Stimulated activated naive CD4-positive, alpha-beta T cell treated with Interleukin-2 at 50 U/mL for 16 hours (primary cell): ENCODE data around the gene NKX2-1.
"Not testable (repeated sequence)": the region's sequence is repeated elsewhere in the genome, so short reads cannot be mapped to it uniquely, and the experiment has no call there.

Source experiments
- DNase-seq: peaks from one replicate; lab custom pipeline; 2025; lab: John Stamatoyannopoulos, UW

Gene NKX2-1

GRCh38 chr14:36505181-36505815 is 14.7 kb downstream of the NKX2-1 start:
- DNase-seq = no peak

- DNase-seq = no peak
Measured at GRCh38 chr14:36504771-36505175, 15.3 kb downstream of the NKX2-1 start.

- DNase-seq = no peak
Measured at GRCh38 chr14:36503771-36504741, 16.0 kb downstream of the NKX2-1 start.

GRCh38 chr14:36502558-36503508 is 17.2 kb downstream of the NKX2-1 start:
- no peak for DNase-seq

GRCh38 chr14:36498938-36499337 is 21.1 kb downstream of the NKX2-1 start:
- DNase-seq = no peak

GRCh38 chr14:36496346-36496745 is 23.7 kb downstream of the NKX2-1 start:
- DNase-seq = no peak

GRCh38 chr14:36495666-36496065 is 24.4 kb downstream of the NKX2-1 start:
- no peak for DNase-seq

- DNase-seq = no peak
Measured at GRCh38 chr14:36493761-36494160, 26.3 kb downstream of the NKX2-1 start.

GRCh38 chr14:36485773-36486172 is 34.3 kb downstream of the NKX2-1 start:
- no peak for DNase-seq

GRCh38 chr14:36479344-36479743 is 40.7 kb downstream of the NKX2-1 start:
- no peak for DNase-seq

- no peak for DNase-seq
Measured at GRCh38 chr14:36478782-36479181, 41.2 kb downstream of the NKX2-1 start.

GRCh38 chr14:36477266-36477665 is 42.8 kb downstream of the NKX2-1 start:
- DNase-seq = no peak

- DNase-seq = not testable (repeated sequence)
Measured at GRCh38 chr14:36476061-36476460, 44.0 kb downstream of the NKX2-1 start.

- DNase-seq = no peak
Measured at GRCh38 chr14:36474593-36474992, 45.4 kb downstream of the NKX2-1 start.

GRCh38 chr14:36471431-36471830 is 48.6 kb downstream of the NKX2-1 start:
- DNase-seq = no peak

- no peak for DNase-seq
Measured at GRCh38 chr14:36467332-36467731, 52.7 kb downstream of the NKX2-1 start.
